NCI-H524 (cell line): ENCODE results near the gene F13B.
"Not testable (repeated sequence)": the region's sequence is repeated elsewhere in the genome, so short reads cannot be mapped to it uniquely, and the experiment has no call there.

Experiments used
- DNase-seq, 2 experiments: peaks; one replicate each; lab custom pipeline; 2025; lab: John Stamatoyannopoulos, UW

F13B gene, protein sequence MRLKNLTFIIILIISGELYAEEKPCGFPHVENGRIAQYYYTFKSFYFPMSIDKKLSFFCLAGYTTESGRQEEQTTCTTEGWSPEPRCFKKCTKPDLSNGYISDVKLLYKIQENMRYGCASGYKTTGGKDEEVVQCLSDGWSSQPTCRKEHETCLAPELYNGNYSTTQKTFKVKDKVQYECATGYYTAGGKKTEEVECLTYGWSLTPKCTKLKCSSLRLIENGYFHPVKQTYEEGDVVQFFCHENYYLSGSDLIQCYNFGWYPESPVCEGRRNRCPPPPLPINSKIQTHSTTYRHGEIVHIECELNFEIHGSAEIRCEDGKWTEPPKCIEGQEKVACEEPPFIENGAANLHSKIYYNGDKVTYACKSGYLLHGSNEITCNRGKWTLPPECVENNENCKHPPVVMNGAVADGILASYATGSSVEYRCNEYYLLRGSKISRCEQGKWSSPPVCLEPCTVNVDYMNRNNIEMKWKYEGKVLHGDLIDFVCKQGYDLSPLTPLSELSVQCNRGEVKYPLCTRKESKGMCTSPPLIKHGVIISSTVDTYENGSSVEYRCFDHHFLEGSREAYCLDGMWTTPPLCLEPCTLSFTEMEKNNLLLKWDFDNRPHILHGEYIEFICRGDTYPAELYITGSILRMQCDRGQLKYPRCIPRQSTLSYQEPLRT

GRCh38 chr1:197066719-197067456 lies at the start of gene F13B:
Gene F13B (minus strand): TSS chr1:197067260. CDS start chr1:197067223, 37 bp downstream.
- DNase-seq: no peak

GRCh38 chr1:197116156-197116555 lies 49.1 kb upstream of the F13B start:
- no peak for DNase-seq

- no peak for DNase-seq
Measured at GRCh38 chr1:197106869-197107268, 39.8 kb upstream of the F13B start.

DNA sequence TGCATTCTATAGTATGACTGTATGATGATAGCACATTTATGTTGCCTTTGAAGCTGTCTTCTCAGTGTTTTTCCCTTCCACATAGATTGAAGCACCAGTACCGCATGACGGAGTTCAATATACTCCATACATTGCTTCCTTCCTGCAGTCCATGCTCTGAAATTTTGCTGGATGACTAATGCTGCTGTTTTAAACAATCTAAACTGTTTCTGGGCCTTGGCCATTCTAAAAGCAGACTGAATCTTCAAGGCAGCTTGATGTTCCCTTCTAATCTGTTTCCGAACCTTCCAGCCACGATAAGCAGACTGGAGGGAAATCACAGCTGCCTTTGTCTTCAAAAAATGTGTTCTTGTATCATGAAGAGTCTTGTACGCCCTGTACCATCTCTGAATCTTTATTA lies 36.2 kb upstream of the F13B start:
- no peak for DNase-seq

GRCh38 chr1:197101978-197102377 lies 34.9 kb upstream of the F13B start:
- no peak for DNase-seq

DNA sequence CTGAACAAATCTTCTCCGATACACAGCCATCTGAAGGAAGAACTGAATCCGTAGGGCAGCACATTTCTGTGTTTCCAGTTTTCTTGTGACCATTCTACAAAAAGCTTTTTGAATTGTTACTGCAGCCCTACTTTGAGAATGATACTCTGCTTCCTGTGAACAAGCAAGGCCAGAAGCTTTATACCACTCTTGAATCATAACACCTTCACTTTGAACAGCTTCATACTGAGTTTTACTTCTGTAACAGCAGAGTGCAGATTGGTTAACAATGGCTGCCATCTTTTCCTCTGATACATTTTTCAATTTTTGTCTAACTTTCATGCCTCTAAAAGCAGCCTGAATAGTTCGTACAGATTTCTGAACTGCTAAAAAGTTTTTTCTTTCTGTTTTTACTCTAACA lies 33.6 kb upstream of the F13B start:
- DNase-seq: no peak

GRCh38 chr1:197099444-197099843 lies 32.4 kb upstream of the F13B start:
- no peak for DNase-seq

- DNase-seq: not testable (repeated sequence)
Measured at GRCh38 chr1:197096971-197097370, 29.9 kb upstream of the F13B start.

DNA sequence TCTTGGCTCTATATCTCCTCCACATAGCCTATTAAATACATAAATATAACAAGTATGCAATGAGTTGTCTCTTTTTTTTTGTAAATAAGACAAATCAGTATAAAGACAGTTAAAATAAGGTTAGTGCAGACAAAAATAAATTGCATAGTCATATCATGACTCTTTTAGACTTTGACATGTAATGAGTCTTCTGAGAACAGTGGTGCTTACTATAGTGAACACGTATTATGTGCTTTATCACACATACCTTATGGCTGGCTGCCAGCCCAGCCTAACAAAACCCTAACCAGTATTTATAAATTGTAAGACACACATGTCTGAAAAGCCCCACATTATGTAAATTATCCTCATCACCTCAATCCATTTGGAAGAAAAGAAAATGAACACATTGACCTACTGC lies 29.1 kb upstream of the F13B start:
- no peak for DNase-seq

GRCh38 chr1:197093226-197093885 lies 26.3 kb upstream of the F13B start:
- DNase-seq: no peak

GRCh38 chr1:197092491-197093023 lies 25.5 kb upstream of the F13B start:
- DNase-seq: no peak

GRCh38 chr1:197083474-197083873 lies 16.4 kb upstream of the F13B start:
- DNase-seq: no peak

DNA sequence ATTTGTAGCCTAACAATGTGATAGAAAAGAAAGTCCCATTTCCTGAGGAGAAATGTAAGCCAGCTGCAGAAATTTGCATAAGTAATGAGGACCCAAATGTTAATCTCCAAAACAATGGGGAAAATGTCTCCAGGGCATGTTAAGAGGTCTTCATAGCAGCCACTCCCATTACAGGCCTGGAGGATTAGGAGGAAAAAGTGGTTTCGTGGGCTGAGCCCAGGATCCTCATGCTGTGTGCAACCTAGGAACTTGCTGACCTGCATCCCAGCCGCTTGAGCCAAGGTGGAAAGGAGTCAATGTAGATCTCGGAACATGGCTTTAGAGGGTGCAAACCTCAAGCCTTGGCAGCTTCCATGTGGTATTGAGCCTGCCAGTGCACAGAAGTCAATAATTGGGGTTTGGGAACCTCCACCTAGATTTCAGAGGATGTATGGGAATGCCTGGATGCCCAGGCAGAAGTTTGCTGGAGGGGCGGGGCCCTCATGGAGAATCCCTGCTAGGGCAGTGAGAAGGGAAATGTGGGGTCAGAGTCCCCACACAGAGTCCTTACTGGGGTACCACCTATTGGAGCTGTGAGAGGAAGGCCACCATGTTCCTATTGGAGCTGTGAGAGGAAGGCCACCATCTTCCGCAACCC lies 14.2 kb upstream of the F13B start:
- no peak for DNase-seq

DNA sequence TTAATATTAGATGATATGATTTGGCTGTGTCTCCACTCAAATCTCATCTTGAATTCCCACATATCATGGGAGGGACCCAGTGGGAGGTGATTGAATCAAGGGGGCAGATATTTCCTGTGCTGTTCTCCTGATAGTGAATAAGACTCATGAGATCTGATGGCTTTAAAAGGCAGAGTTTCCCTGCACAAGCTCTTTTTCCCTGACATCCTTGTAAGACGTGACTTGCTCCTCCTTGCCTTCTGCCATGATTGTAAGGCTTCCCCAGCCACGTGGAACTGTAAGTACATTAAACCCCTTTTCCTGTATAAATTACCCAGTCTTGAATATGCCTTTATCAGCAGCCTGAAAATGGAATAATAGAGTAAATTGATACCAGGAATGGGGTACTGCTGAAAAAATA lies 13.3 kb upstream of the F13B start:
- DNase-seq: no peak

GRCh38 chr1:197076585-197076984 lies 9.5 kb upstream of the F13B start:
- no peak for DNase-seq

GRCh38 chr1:197073978-197074377 lies 6.9 kb upstream of the F13B start:
- DNase-seq: no peak

DNA sequence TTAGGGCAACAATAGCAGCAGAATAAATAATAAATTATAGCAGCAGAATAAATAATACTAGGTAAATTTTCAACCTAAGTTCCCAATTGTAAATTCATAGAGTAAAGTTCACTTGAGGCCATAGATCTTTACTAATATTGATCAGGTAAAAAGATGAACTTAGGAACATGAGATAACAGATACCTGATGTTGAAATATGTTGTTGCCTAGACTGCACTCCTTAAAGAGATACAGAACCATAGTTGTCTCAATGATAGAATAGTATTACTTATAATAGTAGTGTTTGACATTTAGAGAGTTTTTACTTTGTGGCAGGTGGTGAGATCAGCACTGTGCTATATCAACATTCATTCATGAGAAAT lies 378 bp upstream of the F13B start:
- DNase-seq: no peak

GRCh38 chr1:197066277-197066676 lies 783 bp downstream of the F13B start:
- DNase-seq: no peak

DNA sequence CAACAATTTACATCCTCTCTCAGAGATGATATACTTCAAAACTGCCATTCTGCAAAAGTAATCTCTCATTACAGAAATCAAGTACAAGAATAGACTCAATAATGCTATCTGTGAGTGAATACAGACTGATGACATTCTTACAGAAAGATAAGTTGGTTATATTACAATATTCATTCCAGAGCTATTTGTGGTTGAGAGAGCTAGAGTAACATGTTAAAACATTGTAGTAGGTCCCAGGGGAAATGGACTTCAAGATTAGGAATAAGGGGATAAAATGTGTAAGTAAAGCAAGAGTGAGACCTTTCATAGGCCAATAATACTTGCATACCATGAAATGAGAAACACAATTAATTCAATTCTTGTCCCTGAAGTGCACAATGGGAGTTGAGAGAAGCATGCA lies 1.5 kb downstream of the F13B start:
- no peak for DNase-seq

GRCh38 chr1:197063212-197063611 lies 3.8 kb downstream of the F13B start:
- no peak for DNase-seq

GRCh38 chr1:197062692-197063091 lies 4.4 kb downstream of the F13B start:
- no peak for DNase-seq

DNA sequence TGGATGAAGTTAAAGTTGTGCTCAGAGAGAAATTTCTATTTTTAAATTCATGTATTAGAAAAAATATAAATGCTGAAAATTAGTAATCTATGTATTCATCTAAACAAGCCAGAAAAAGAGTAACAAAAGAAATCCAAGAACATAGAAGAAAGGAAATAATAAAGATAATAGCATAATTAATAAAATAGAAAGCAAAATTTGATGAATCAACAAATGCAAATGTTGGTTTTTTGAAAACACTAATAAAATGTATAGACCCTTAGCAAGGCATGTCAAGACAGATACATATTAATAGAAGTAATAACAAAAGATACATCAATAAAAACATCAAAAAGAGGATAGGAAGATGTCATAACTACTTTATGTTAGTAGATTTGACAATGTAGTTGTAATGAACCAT lies 18.0 kb downstream of the F13B start:
- DNase-seq: no peak
